ENCODE data around the gene SV2C.
"Not testable (repeated sequence)": the region's sequence is repeated elsewhere in the genome, so short reads cannot be mapped to it uniquely, and the experiment has no call there.

Gene SV2C, protein sequence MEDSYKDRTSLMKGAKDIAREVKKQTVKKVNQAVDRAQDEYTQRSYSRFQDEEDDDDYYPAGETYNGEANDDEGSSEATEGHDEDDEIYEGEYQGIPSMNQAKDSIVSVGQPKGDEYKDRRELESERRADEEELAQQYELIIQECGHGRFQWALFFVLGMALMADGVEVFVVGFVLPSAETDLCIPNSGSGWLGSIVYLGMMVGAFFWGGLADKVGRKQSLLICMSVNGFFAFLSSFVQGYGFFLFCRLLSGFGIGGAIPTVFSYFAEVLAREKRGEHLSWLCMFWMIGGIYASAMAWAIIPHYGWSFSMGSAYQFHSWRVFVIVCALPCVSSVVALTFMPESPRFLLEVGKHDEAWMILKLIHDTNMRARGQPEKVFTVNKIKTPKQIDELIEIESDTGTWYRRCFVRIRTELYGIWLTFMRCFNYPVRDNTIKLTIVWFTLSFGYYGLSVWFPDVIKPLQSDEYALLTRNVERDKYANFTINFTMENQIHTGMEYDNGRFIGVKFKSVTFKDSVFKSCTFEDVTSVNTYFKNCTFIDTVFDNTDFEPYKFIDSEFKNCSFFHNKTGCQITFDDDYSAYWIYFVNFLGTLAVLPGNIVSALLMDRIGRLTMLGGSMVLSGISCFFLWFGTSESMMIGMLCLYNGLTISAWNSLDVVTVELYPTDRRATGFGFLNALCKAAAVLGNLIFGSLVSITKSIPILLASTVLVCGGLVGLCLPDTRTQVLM

DNA sequence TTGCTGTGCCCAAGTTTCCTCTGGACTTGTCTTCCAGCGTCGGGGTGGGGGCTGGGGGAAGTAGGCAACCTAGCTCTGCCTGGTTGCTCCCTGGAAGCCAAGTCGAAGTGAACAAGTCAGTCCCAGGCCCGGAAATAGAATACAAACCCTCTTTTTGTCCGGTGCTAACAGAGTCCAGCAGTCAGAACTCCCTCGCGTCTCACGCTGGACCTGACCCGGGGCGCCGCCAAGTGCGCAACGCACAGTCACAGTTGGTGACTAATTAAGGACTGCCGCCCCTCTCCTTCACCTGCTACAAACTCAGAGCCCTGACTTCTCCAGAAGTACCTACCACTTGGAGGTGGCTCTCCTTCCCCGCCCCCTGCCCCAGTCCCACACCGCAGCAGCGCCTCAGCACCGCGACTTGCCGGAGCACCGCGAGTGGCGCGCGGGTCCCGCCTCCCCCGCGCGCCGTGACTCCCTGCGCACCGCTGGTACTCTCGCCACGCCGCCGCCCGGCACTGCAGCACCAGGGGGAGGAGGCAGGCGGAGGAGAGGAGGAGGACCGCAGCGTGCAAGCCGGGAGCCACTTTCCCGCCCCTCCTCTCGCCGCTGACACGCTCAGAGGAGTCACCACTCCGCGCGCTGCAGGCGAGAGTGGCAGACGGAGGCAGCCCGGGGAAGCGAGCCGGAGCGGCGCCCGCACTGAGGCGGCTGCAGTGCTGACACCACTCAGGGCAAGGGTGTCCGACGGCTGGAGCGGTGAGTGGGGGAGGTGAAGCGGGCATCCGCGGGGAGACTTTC is at the start of gene SV2C:
Gene SV2C, plus strand, starts transcription at position 612 of the 783 bp plus-strand sequence. CDS start 48,368 bp downstream, outside the sequence.
- DNase-seq, result no peak

DNA sequence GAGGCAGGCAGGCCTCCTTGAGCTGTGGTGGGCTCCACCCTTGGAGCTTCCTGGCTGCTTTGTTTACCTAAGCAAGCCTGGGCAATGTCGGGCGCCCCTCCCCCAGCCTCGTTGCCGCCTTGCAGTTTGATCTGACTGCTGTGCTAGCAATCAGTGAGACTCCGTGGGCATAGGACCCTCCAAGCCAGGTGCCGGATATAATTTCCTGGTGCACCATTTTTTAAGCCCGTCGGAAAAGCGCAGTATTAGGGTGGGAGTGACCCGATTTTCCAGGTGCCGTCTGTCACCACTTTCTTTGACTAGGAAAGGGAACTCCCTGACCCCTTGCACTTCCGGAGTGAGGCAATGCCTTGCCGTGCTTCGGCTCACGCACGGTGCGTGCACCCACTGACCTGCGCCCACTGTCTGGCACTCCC is 45.4 kb upstream of the SV2C start:
- not testable (repeated sequence) for DNase-seq

DNA sequence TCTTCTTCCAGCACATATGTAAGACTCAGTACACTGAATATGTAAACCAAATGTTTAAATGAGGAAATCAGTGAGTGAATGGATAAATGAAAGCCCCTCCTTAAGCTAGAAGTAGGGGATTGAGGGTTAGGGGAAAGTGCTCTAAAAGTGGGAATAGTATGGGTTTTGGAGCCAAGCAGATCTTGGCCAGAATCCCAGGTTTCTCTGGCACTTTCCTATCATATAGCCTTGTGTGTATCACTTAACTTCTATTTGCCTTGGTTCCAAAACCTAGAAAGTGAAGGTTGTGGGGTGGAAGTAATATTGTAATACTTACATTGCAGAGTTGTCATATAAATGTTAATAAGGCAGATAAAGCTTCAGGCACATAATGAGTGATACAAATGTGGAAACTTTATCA is 45.0 kb upstream of the SV2C start:
- DNase-seq, result peak in 1 of 2 experiments; percentile 41

DNA sequence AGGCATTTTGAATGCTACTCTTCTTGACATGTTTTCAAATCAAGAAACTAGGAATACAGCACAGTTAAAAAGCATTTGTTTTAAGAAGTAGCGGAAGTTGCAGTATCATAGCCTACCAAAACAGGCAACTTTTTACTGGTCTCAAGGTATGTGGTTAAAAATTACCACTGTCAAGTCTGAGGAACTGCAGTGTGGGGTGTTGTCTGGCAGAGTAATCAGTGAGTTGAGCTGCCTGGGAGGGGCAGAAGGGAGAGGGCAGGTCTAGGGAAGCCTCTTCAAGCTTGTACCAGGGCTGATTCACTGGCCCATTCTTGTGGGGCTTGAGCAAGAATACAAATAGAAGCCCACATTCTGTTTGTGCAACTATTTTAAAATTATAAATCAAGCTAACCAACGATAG is 42.4 kb upstream of the SV2C start:
- no peak for DNase-seq

DNA sequence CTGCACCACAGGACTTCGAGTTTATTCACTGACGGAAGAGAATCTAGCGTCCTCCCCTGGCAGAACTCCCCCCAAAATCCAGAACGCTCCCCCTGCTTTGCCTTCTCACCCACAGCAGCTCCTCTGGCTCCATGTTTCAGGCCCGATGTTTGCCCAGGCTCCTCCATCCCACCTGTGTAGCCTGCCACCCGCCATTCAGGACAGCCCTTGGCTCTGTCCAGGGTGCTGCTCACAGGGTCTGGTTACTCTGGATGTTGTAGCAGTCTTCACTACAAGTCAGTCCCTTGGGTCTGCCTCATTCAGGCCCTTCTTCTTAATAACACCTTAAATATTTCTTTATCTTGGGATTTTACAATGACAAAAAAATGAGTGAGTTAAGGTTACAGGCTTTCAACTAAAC is 41.3 kb upstream of the SV2C start:
- DNase-seq, result no peak

DNA sequence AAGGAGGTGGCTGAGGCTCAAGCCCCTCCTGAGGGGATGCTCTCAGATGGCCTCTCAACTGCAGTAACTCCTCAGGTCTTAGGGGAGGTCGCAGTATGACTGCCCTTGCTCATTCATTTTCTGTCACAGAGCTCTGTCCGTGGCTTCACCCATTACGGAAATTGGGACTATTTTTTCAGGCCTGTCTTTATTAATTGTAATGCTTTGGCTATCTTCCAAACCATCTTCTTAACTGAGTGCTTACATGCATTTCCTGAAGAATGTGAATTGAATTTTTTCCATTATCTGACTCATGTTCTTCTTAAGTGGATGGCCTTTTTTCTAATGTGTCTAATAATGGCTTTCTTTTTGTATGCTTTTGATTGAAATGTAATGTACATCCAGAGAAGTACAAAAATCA is 36.4 kb upstream of the SV2C start:
- no peak for DNase-seq

DNA sequence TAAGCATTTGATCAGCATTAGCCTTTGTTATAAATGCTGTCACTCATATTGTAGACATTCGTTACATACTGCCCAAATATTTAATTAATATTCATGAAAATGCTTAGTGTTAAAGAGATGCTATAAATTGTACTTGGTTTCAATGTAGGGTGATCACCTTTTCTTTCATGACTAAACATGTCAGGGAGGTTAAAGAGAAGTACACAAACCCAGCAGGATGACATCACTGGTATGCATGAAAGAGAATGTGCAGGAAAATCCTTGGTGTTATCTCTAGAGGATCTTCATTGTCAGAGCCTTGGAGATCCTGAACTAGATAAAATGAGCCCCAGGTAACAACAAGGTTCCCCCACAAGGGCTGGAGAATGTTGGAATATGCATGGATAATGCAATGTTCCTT is 33.0 kb upstream of the SV2C start:
- no peak for DNase-seq

DNA sequence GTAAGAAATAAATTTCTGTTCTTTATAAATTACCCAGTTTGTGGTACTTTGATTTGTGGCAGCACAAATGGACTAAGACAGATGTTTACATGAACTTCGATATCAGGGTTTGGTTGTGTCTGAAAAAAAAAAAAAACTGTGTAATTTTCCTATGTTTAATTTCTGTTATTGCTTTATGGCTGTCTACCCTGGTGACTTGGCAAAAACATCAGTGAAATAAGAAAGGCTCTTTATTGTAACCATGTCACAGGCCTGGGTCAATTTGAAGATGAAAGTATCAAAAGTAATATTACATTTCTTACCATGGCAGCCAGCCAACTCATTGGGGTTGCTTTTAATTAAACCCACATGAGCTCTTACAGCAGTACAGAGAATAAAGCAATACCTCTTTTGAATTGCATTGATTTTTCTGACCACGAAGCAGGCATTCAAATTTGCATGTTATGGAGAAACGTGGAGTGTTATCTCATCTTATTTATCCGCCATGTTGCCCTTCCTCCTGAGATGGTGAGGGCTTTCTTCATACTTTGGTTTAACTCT is 20.6 kb upstream of the SV2C start:
- DNase-seq, result no peak

DNA sequence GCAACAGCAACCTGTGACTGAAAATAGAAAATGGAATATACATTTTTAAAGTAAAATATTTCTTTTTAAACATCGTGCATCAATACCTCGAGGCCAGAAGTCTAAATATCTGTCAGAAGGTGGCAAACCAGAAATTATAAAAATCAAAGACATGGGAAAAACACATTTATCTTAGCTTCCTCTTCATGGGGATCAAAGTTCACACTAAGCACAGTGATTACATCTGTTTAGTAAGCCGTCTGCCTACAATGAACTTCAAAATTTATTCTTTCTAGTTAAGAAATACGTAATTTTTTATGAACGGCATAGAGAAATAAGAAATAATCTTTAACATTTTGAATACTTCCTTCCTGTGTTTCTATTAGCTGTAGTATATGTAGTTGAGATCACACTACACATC is 17.9 kb upstream of the SV2C start:
- no peak for DNase-seq

DNA sequence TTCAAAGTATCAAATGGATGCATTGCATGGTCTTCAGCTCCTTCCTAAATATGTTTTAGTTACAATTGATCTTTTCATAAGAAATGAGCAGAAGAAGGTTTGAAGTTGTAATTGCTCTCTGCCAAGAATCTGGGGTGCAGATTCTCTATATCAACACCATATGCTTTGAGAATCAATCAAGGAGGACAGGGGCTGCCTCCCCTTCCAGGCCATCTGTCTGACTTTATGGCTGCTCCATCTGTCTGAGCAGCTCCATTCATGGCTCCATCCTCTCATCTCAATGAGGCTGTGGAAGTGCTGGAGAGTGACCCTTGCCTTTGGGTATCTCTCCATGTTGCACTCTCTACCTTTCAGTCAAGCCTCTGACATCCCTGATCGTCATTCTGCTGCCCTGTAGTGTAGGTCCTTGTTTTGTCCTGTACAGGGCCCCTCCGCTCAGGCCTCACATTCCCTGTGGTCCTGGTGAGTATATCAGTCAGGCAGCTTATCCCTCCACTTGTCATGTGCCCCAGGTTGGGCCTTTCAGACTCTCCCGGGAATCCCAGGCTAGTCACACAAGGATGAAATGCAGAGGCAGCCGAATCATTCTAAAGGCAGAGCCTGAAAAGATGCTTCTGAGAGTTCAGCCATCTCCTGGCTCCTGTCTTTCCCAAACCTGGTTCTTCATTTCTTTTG is 14.0 kb upstream of the SV2C start:
- DNase-seq, result peak in 1 of 2 experiments; percentile 28

DNA sequence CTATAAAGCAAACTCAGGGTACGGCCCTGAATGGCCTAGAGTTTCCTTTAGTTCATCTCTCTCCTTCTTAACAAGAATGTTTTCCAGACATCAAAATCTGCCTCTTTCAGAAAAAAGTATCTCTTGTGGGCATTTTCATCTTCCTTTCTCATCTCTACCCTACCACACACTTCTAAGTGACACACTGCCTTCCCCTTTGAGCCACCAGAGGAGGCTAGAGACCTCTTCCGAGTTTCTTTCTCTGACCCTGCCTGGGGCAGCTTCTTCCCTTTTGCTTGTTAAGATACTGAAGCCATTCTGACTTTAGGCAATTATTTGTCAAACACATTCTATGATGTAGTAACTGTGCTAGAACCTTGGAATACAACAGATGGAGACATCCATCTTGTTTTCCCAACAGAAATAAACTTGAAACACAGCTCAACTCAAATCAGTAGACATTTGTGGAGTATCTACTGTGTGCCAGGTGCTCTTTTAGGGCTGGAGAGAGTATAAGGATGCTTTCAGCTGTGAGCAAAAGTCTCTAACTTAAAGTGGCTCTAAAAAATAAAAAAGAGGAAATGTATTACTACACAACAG is 8.6 kb upstream of the SV2C start:
- no peak for DNase-seq

DNA sequence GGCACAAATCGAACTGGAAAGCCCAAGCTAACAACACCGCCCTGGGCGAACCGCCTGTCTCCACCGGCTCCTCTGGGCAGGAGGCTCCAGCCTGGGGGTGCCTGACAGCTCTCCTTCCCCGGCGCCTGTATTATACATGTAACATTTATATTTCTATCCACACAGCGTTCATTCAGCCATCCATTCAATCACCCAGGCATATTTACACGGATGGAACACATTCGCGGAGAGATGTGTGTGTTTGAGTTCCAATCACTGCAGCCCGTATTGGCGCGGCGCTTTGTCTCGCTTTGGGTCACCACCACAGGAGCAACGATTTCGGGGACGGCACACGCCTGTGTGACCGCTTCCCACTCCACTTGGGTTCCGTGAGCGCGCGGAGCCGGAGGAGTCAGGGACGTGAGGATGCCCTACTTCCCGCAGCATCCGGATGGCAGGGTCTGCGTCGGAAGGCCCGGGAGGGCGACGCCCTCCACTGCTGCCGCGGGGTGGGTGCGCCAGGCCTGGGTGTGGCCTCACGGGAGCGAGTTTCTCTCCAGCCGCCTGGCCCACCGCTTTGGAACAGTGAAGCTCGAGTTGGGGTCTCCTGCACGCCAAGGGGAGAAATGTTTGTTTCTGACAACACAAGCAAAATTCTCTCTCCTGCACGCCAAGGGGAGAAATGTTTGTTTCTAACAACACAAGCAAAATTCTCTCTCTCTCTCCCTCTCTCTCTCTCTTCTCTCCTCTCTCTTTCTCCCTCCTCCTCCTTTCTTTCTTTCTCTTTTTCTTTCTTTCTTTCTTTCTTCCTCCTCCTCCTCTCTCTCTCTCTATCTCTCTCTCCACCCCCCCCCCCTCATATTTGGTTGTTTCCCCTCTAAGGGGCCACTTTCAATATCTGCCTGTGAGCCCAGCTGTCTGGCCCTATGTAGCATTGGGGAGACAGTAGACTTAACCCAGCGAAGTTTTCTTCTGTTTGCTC is 1.1 kb upstream of the SV2C start:
- DNase-seq, result no peak

DNA sequence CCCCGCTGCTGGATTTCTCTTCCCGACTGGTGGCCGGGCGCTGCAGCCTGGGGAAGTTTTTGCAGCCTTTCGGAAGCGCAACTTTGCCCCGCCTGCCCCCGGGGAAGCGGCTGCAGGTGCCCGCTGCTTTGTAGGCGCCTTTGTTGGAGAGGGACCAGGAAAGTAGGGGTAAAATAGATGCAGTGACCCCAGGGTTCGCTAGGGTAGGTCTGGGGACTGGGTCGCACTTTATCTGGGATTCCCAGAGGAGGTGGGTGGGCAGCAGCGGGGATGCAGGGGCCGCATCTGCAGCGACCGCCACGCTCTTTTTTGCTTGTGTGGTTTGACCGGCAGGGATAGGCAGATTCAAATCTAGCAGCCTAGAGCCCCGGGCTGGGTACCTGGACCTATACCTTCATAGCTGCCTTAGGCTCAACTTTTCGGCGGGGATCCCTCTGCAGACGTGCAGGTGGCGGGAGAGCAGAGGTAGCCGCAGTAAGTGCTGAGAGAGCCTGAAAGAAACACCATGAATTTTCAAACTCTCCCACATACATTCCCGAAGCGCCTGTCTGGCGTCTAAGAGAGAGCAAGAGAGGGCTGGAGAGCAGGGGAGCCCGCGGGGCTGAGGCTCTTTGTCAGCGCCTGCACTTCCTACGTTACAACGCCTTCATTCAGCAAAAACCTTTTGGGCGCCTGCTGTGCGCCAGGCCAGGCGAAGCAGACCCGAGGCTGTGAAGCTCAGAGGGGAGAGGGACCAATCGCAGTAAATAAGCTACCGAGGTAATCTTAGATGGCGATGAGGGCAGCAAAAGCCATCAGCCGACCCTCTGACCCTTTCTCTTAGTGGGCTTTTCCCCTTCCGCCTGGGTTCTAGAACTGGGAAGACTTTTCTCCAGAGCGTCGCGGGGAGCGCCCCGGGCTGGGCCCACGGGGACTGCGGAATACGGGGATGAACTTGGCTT is 642 bp downstream of the SV2C start:
- DNase-seq, result no peak

DNA sequence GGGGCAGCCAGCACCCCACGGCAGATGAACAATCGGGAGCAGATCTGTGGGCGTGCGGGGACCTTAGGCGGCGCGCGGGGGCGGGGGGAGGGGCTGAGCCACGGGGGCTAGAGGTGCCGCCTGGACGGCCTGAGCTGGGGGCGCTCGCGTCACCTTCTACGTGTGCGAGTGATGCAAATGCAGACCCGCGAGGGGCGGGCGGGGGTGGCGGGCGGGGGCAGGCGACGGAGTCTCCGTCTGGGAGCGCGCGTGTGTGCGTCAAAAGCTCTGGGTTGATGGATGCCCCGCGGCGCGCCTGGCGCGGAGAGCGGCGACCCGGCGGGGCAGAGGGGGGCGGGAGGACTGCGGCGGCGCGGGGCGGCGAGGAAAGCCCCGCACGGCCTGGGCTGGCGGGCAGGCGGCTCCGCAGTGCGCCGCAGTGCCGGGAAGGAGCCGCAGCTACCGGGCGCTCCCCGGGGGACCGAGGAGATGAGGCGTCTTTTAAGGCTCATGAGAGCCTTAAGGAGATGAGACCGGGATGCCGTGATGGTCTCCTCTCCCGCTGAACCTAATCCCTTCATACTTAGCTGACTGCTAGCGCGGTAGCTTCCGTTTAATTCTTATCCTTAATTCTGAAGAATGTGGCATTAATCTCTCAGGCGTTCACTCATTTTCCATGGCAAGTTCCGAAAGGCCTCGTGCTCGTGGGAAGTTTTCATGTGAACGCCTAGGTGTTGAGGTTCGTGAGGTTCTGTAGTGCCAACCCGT is 1.5 kb downstream of the SV2C start:
- DNase-seq, result no peak

DNA sequence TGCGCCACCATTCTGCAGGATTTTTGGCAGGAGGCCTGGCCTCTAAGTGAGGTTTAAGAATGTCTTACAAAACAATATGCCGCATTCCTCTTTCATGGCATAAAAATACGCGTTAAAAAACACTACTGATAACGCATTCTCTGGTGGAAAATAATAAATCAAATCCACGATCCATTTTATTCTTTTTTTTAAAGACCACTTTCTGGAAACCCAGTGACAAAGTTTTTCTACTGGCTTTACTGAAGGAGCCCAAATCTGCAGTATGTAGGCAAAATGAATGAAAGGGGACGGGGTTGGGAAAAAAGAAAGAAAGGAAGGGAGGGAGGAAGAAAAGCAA is 2.0 kb downstream of the SV2C start:
- no peak for DNase-seq

DNA sequence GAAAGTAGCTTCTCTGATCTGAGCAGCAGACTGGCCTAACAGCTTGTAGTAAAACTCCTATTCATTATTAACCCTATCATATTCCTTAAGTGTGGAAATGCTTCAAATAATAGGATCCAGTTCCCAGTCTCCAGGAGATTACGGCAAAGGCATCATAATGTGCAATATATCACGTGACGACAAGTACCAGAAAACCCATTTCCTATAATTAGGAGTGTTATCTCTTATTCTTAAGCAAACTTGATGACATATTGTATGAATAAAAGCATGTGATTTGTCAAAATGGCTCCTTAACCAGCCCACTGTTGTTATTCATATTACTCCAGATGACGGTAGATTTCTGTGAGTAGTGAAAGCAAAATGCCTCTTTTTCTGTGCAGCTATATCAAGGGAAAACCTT is 2.9 kb downstream of the SV2C start:
- no peak for DNase-seq

DNA sequence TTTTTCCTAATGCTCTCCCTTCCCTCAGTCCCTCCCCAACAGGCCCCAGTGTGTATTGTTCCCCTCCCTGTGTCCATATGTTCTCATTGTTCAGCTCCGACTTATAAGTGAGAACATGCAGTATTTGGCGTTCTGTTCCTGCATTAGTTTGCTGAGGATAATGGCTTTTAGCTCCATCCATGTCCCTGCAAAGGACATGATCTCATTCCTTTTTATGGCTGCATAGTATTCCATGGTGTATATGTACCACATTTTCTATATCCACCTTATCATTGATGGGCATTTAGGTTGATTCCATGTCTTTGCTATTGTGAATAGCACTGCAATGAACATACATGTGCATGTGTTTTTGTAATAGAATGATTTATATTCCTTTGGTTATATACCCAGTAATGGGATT is 6.0 kb downstream of the SV2C start:
- DNase-seq, result not testable (repeated sequence)

DNA sequence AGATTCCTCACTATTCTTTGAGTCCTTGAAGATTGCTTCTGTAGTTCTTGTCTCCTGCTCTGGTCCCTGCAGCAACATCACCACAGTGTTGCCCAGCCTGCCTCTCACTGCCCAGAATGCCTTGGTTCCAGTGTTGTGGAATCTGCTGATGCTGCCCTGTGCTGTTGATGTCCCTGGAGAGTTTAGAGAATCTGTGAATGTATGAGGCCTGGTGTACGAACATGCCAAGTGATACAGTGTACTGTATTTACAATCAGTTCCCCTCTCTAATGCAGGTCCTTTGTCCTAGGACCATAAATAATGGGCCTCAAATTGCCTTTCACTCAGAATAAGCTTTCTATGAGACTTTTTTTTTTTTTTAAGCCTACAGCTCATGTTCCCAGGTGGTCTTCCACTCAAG is 8.2 kb downstream of the SV2C start:
- DNase-seq, result no peak

DNA sequence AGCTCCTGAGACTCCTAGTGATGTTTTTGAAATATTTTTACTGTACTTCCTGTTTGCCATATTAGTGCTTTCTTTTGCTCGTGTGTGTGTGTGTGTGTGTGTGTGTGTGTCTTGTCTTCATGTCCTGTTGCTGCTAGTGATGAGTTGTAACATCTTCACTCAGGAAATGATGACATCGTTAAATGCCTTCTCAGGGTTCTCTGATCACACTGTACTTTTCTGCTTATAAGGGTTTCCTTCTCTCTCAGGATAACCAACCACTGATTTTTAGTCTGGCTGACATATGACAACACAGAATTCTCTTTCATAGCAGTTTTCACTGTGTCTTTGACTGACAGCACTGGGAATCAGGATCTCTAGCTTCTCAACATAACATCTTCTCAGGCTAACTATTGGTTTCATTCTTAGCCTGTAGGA is 16.1 kb downstream of the SV2C start:
- no peak for DNase-seq

Measured in NCI-H446 (cell line).